PFSK-1 (cell line): ENCODE results near the gene VAV2.

Source experiments
- FOXP2 ChIP-seq: optimal IDR thresholded peaks from 2 replicates; pipeline ENCODE3; 2011; ENCODE audit warnings: borderline replicate concordance, control low read depth, inconsistent platforms; ENCODE audit not compliant: insufficient read depth; ENCODE audit errors: extremely low read length, extremely low read depth
- POLR2AphosphoS5 ChIP-seq: IDR thresholded peaks from 2 replicates; pipeline ENCODE4 v1.6.1; 2012; ENCODE audit warnings: low read depth, mild to moderate bottlenecking, control low read depth, low read length, moderate library complexity
- SIN3A ChIP-seq: IDR thresholded peaks from 2 replicates; pipeline ENCODE4 v1.6.1; 2012; ENCODE audit warnings: mild to moderate bottlenecking, low read length, moderate library complexity, borderline replicate concordance; ENCODE audit not compliant: insufficient read depth
- TAF1 ChIP-seq: IDR thresholded peaks from 2 replicates; pipeline ENCODE4 v1.6.1; 2012; ENCODE audit warnings: low read length, control low read depth, borderline replicate concordance; ENCODE audit not compliant: insufficient read depth
- TF ChIP-seq, protein P1 (sequence below), 2 experiments: IDR thresholded peaks; 2 replicates each; pipeline versions ENCODE4 v1.6.1 to v1.8.0; 2011 to 2012; ENCODE audit warnings: low read depth in 2 of 2, low read length in 2 of 2, control low read depth in 1 of 2, inconsistent platforms in 1 of 2, mild to moderate bottlenecking in 1 of 2, moderate library complexity in 1 of 2; ENCODE audit not compliant: insufficient read depth in 1 of 2

Gene VAV2

DNA sequence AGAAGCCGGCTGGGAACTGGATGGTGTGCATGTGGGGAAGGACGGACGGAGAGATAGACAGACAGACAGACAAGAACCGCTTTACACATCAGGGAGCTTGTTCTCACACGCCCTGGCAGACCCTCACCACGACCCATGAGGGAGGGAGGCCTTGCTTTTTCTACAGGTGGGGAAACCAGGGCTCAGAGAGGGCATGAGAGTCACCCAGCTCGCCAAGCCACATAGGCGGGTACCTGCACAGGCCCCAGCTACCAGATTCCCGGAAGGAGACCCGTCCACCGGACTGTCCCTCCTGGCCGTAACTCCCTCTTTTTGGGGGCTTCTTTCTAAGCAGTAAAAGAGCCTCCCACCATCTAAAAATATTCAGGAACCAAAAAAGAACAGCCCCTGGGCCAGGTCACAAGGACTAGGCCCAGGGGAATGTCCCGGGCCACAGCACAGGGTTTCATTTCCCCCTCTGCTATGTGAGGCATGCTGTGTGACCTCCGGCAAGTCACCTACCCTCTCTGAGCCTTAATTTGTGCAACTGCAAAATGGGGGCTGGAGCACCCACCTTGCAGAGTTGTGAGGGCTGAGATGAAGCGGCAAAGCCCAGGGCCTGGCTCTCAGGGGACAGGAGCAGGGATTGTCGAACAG, 169.6 kb downstream of the VAV2 start:
- TF ChIP-seq SIN3A = no peak
- no peak for TF ChIP-seq TAF1
- TF ChIP-seq, protein P1, sequence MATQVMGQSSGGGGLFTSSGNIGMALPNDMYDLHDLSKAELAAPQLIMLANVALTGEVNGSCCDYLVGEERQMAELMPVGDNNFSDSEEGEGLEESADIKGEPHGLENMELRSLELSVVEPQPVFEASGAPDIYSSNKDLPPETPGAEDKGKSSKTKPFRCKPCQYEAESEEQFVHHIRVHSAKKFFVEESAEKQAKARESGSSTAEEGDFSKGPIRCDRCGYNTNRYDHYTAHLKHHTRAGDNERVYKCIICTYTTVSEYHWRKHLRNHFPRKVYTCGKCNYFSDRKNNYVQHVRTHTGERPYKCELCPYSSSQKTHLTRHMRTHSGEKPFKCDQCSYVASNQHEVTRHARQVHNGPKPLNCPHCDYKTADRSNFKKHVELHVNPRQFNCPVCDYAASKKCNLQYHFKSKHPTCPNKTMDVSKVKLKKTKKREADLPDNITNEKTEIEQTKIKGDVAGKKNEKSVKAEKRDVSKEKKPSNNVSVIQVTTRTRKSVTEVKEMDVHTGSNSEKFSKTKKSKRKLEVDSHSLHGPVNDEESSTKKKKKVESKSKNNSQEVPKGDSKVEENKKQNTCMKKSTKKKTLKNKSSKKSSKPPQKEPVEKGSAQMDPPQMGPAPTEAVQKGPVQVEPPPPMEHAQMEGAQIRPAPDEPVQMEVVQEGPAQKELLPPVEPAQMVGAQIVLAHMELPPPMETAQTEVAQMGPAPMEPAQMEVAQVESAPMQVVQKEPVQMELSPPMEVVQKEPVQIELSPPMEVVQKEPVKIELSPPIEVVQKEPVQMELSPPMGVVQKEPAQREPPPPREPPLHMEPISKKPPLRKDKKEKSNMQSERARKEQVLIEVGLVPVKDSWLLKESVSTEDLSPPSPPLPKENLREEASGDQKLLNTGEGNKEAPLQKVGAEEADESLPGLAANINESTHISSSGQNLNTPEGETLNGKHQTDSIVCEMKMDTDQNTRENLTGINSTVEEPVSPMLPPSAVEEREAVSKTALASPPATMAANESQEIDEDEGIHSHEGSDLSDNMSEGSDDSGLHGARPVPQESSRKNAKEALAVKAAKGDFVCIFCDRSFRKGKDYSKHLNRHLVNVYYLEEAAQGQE (IDR thresholded peaks at IDR 0.05; ENCODE audit: insufficient read depth in 1 of 2, low read depth in 2 of 2, low read length in 2 of 2) = no peak
- no peak for TF ChIP-seq POLR2AphosphoS5

DNA sequence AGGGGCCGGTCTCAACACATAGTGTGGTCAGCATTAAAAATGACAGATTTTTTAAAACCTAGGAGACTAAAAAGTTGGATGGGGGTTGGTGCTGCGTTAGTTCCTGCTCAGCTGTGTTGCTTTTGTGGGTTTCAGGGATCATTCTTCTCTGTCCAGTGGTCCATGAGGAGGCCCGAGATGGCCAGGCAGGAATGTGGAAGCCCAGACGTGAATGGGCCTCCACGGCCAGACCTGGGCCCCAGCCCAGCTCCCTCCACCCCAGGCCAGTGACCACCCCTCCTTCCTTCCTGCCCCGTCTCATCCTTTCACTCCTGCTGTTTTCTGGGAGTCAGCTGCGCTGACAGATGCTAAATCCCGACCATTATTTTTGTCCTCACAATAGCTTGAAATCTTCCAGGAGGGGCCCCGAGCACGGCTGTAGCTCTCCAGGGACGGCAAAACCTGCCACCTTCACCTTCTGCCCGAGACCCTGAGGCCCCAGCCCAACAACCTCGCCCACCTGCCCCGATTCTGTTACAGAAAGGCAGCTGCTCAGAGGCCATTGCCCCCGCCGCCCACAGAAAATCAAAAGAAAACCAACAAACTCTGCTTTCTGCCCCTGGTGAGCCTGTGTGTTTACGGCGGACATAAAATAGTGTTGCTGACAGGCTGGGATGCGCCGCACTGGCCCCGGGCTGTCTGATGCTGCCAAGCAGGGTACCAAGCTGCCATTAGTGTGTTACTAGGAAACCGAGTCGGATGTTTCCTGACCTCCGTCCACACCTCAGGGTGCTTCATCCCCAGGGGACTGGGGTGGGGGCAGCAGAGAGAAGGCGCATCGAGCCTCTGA, 170.3 kb downstream of the VAV2 start:
- TF ChIP-seq POLR2AphosphoS5 (no peak), TAF1 (no peak), FOXP2 (no peak), SIN3A (no peak)
- TF ChIP-seq, protein P1 (IDR thresholded peaks at IDR 0.05; ENCODE audit: insufficient read depth in 1 of 2, low read depth in 2 of 2, low read length in 2 of 2) = no peak

DNA sequence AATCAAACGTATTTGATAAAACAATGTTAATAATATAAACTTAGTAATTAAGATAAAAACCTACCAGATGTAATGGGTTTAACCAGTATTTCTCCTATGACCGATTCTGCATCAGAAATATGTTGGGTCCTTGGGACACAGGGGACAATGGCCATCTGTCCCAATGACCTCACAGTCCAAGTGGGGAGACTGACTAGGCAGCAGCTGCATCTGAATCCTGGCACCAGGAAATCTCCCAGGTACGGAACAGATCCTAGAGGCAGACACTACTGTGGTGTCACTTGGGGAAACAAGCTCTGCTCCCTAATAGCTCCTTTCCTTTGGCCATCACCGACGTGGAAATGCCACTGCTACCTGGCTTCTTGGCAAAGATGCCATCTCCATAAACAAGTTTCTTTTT, 172.2 kb downstream of the VAV2 start:
- TF ChIP-seq, protein P1 (IDR thresholded peaks at IDR 0.05; ENCODE audit: insufficient read depth in 1 of 2, low read depth in 2 of 2, low read length in 2 of 2) = no peak
- no peak for TF ChIP-seq FOXP2
- TF ChIP-seq TAF1 = no peak
- no peak for TF ChIP-seq POLR2AphosphoS5
- TF ChIP-seq SIN3A = no peak

DNA sequence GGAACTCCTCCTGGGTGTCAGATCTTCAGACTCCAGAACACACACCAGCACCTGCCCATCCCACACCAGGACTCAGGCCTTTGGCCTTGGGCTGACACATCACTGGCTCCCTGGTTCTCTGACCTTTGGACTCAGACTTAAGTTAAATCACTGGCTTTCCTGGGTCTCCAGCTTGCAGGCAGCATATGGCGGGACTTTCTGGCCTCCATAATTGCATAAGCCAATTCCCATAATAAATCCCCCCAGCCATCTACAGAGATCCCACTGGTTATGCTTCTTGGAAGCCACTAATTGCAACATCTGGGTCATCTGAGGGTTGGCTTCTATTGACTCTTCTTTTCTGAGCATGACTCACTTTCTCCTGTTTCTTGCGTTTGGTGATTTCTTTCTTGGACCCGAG, 173.7 kb downstream of the VAV2 start:
- TF ChIP-seq SIN3A (no peak), POLR2AphosphoS5 (no peak), TAF1 (no peak), FOXP2 (no peak)
- TF ChIP-seq, protein P1 (IDR thresholded peaks at IDR 0.05; ENCODE audit: insufficient read depth in 1 of 2, low read depth in 2 of 2, low read length in 2 of 2) = no peak
